Neuronal stem cell (in vitro differentiated cells): ENCODE data around the gene KIAA0825.

Experiments used
- DNase-seq: peaks from one replicate; pipeline ENCODE4 v3.0.0-alpha.2; 2013; ENCODE audit warnings: low spot score
- H2AFZ ChIP-seq: one replicate; pipeline ENCODE4 v1.6.1; 2013; ENCODE audit warnings: mild to moderate bottlenecking, low read length, inconsistent platforms
- H2AK5ac ChIP-seq: 2 replicates; pipeline ENCODE4 v1.6.1; 2013; ENCODE audit warnings: low read depth, mild to moderate bottlenecking, inconsistent platforms, low read length, moderate library complexity, mixed read lengths
- H2BK120ac ChIP-seq: 2 replicates; pipeline ENCODE4 v1.6.1; 2013; ENCODE audit warnings: low read depth, mild to moderate bottlenecking, inconsistent platforms, low read length, moderate library complexity, mixed read lengths
- H2BK12ac ChIP-seq: one replicate; pipeline ENCODE4 v1.6.1; 2013; ENCODE audit warnings: low read length, inconsistent platforms
- H2BK15ac ChIP-seq: 2 replicates; pipeline ENCODE4 v1.6.1; 2013; ENCODE audit warnings: mild to moderate bottlenecking, low read length, inconsistent platforms, mixed read lengths
- H2BK5ac ChIP-seq: one replicate; pipeline ENCODE4 v1.6.1; 2013; ENCODE audit warnings: inconsistent platforms, mild to moderate bottlenecking, low read length, moderate library complexity
- H3K14ac ChIP-seq: one replicate; pipeline ENCODE4 v1.6.1; 2013; ENCODE audit warnings: low read length, inconsistent platforms
- H3K18ac ChIP-seq: 2 replicates; pipeline ENCODE4 v1.6.1; 2013; ENCODE audit warnings: low read length, inconsistent platforms
- H3K23ac ChIP-seq: 2 replicates; pipeline ENCODE4 v1.6.1; 2013; ENCODE audit warnings: low read depth, mild to moderate bottlenecking, mixed read lengths, low read length, inconsistent platforms; ENCODE audit not compliant: poor library complexity
- H3K27ac ChIP-seq: replicated peaks from 3 replicates; pipeline ENCODE4 v1.5.1; 2013; ENCODE audit warnings: low read length, inconsistent platforms
- H3K27me3 ChIP-seq, 3 experiments: 2 replicates each; pipeline ENCODE4 v1.6.1; 2013; ENCODE audit warnings: low read length in 3 of 3, mild to moderate bottlenecking in 2 of 3, inconsistent platforms in 1 of 3, low read depth in 1 of 3, mixed read lengths in 1 of 3, moderate library complexity in 1 of 3; ENCODE audit not compliant: control insufficient read depth in 3 of 3, insufficient read depth in 3 of 3
- H3K36me3 ChIP-seq, 2 donors: replicated peaks in 1 of 2; 2 replicates each; pipeline ENCODE4 v1.6.1; 2013; ENCODE audit warnings: low read length in 2 of 2; ENCODE audit not compliant: control insufficient read depth in 2 of 2, insufficient read depth in 2 of 2
- H3K4ac ChIP-seq: 2 replicates; pipeline ENCODE4 v1.6.1; 2013; ENCODE audit warnings: inconsistent platforms, mild to moderate bottlenecking, low read length, moderate library complexity
- H3K4me1 ChIP-seq, 2 donors: 1 replicate in 1 of 2; 2 replicates in 1 of 2; pipeline ENCODE4 v1.6.1; 2013; ENCODE audit warnings: low read length in 2 of 2, low read depth in 1 of 2; ENCODE audit not compliant: control insufficient read depth in 2 of 2, insufficient read depth in 1 of 2
- H3K4me2 ChIP-seq: one replicate; pipeline ENCODE4 v1.6.1; 2013; ENCODE audit warnings: mild to moderate bottlenecking, low read length, inconsistent platforms; ENCODE audit not compliant: insufficient read depth, poor library complexity, severe bottlenecking
- H3K4me3 ChIP-seq, 2 donors: 2 replicates each; pipeline ENCODE4 v1.5.1; 2013; ENCODE audit warnings: low read length in 2 of 2, mild to moderate bottlenecking in 2 of 2, inconsistent platforms in 1 of 2, moderate library complexity in 1 of 2
- H3K79me1 ChIP-seq: one replicate; pipeline ENCODE4 v1.6.1; 2013; ENCODE audit warnings: low read depth, mild to moderate bottlenecking, inconsistent platforms, low read length, moderate library complexity
- H3K9ac ChIP-seq: one replicate; pipeline ENCODE4 v1.6.1; 2013; ENCODE audit warnings: mild to moderate bottlenecking, low read depth, low read length, inconsistent platforms; ENCODE audit not compliant: poor library complexity
- H3K9me3 ChIP-seq, 2 donors: replicated peaks in 1 of 2; 2 replicates each; pipeline versions ENCODE3 to v1.6.1; 2013; ENCODE audit warnings: low read length in 2 of 2, mild to moderate bottlenecking in 2 of 2, inconsistent platforms in 1 of 2, low read depth in 1 of 2, mixed read lengths in 1 of 2, moderate library complexity in 1 of 2; ENCODE audit not compliant: control insufficient read depth in 2 of 2, insufficient read depth in 1 of 2
- H4K8ac ChIP-seq: one replicate; pipeline ENCODE4 v1.6.1; 2013; ENCODE audit warnings: low read depth, mild to moderate bottlenecking, inconsistent platforms, low read length, moderate library complexity
- H4K91ac ChIP-seq: one replicate; pipeline ENCODE4 v1.6.1; 2013; ENCODE audit warnings: low read length, low read depth, mild to moderate bottlenecking, inconsistent platforms; ENCODE audit not compliant: poor library complexity
- WGBS, 2 donors: extraction: QIAGEN DNeasy Blood & Tissue Kit; methylation state at CpG; one replicate each; pipeline ENCODE4 v1.1.7; 2013; ENCODE audit warnings: missing lambda C conversion rate in 2 of 2, mixed read lengths in 1 of 2; ENCODE audit not compliant: insufficient read length in 2 of 2, insufficient replicate concordance in 1 of 2; ENCODE audit errors: extremely low coverage in 2 of 2; 5-methylcytosine and 5-hydroxymethylcytosine counted together

The KIAA0825 gene

DNA sequence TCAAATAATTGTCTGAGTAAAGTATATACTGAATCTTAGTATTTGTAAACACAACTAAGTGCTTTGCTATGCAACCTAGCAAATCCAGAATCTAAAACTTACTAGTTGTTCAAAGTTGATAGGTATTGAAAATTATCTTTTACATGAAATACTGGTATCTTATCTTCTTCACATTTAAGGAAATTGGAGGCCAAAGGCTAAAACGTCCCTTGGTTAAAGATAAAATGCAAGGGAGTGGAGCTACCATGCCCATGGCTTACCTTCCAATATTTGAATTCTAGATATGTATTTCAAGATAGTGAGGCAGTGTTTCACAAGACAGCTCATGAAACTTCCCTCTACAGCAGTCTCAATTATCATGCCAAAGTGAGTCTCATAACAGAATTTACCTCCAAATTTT, 373.5 kb downstream of the KIAA0825 start:
- Histone ChIP-seq H4K8ac (no peak overlapping the region), H3K27me3 (no peaks in the 10 kb centered on the region), H4K91ac (no peak overlapping the region), H3K4me3 (no peak overlapping the region), H2BK5ac (no peak overlapping the region), H3K23ac (no peak overlapping the region), H3K4me1 (peaks cover 0 to 2% of the 10 kb centered on the region in 2 donors), H2BK15ac (no peak overlapping the region), H3K14ac (no peak overlapping the region), H3K9me3 (no peaks in the 10 kb centered on the region), H3K79me1 (no peaks in the 10 kb centered on the region), H2AFZ (no peak overlapping the region), H3K36me3 (no peaks in the 10 kb centered on the region), H2BK12ac (no peak overlapping the region), H3K18ac (no peak overlapping the region), H3K4ac (no peak overlapping the region), H3K4me2 (no peak overlapping the region), H2AK5ac (no peak overlapping the region), H3K9ac (no peak overlapping the region), H2BK120ac (no peak overlapping the region), H3K27ac (no peak overlapping the region)
- no peak for DNase-seq
- WGBS, 2 donors: no CpG with 5 or more reads among the region's 1 CpG

DNA sequence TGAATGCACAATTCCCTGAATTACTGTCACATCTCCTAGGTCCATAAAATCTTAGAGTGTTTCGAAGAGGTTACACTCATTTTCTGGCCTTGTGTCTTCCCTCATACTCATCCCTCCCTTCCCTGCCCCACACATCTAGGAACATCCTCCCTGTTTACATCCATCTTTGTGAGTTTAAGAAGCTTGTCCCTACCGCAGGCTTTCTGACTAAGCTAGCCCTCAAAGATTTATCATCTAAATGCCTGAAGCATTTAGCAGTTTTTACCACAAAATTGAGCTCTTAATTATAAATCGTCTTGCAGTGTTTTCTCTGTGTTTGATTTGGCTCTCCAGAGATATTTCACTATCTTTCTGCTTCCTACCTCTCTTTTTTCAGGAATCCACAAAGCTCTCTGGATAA, 374.8 kb downstream of the KIAA0825 start:
- Histone ChIP-seq H3K4me1 (peaks cover 0 to 2% of the 10 kb centered on the region in 2 donors), H3K18ac (no peak overlapping the region), H3K4me3 (no peak overlapping the region), H2BK5ac (no peak overlapping the region), H3K9ac (no peak overlapping the region), H4K8ac (no peak overlapping the region), H3K79me1 (no peaks in the 10 kb centered on the region), H3K14ac (no peak overlapping the region), H4K91ac (no peak overlapping the region), H2BK120ac (no peak overlapping the region), H2AK5ac (no peak overlapping the region), H3K9me3 (no peaks in the 10 kb centered on the region), H2AFZ (no peak overlapping the region), H2BK15ac (no peak overlapping the region), H3K4ac (no peak overlapping the region), H3K23ac (no peak overlapping the region), H3K27ac (no peak overlapping the region), H3K36me3 (no peaks in the 10 kb centered on the region), H3K27me3 (no peaks in the 10 kb centered on the region), H3K4me2 (no peak overlapping the region), H2BK12ac (no peak overlapping the region)
- no CpG with 5 or more reads among the region's 3 CpGs for WGBS, 2 donors
- no peak for DNase-seq

DNA sequence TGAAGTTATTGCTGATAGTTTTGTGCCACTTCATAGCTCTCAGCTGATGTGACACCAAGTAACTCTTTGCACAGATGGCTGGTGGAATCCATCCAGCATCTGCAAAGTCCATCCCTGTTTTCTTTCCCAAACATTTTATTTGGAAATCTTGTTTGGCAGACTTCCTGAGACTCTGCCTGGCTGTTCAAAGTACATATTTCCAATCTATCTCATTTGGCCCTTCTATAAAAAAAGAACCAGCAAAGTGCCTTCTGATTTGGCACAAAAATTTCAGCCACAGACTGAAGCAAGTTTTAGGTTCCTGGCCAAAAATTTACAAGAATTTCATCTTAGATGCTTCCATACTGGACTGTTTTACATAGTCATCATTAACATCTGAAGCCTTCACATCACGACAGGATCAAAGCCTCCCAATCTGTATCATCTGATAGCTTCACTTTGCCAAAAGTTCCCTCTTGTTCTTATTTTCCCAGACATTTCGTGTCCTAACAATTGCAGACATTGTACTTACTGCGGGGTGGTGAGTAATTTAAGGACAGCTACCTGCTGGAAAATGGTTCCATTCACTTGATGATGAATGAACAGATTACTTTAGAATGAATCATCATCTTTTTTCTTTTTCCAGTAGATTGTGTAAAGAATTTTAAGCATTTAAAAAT, 377.3 kb downstream of the KIAA0825 start:
- no peak for DNase-seq
- no peak overlapping the region for H2BK12ac ChIP-seq
- no peak overlapping the region for H4K91ac ChIP-seq
- no peaks in the 10 kb centered on the region for H3K9me3 ChIP-seq
- H3K23ac ChIP-seq: no peak overlapping the region
- H3K4me2 ChIP-seq: no peak overlapping the region
- no peak overlapping the region for H2AK5ac ChIP-seq
- no peak overlapping the region for H2BK120ac ChIP-seq
- H3K27ac ChIP-seq: no peak overlapping the region
- no peak overlapping the region for H3K9ac ChIP-seq
- no peak overlapping the region for H4K8ac ChIP-seq
- no peaks in the 10 kb centered on the region for H3K79me1 ChIP-seq
- no peak overlapping the region for H2AFZ ChIP-seq
- no peak overlapping the region for H3K4ac ChIP-seq
- no CpG with 5 or more reads among the region's 3 CpGs for WGBS, 2 donors
- no peak overlapping the region for H2BK5ac ChIP-seq
- H3K4me3 ChIP-seq: no peak overlapping the region
- H3K27me3 ChIP-seq: no peaks in the 10 kb centered on the region
- no peaks in the 10 kb centered on the region for H3K36me3 ChIP-seq
- H3K18ac ChIP-seq: no peak overlapping the region
- H3K4me1 ChIP-seq: no peaks in the 10 kb centered on the region
- H2BK15ac ChIP-seq: no peak overlapping the region
- no peak overlapping the region for H3K14ac ChIP-seq

DNA sequence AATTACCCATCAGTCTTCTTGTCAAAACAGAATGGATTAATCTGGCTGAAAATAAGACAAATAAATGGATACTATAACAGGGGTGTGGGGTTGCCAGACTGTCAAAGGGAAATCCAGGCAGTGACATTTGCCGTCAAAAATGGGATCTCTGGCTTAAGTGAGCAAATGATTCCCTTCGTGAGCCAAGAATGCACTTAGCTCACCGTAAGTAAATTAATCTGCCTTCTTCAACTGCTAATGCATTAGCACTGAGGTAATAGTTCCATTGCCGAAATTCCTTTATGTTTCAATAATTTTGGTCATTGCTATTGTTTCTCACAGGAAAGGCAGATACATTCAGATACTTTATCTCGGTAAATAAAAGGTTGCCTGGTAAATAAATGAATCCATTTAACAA, 377.8 kb downstream of the KIAA0825 start:
- H3K4me3 ChIP-seq: no peak overlapping the region
- no CpG with 5 or more reads among the region's 5 CpGs for WGBS, 2 donors

More for the DNA sequence above, 377.8 kb downstream of the KIAA0825 start:
- no peak overlapping the region for H3K23ac ChIP-seq
- H3K79me1 ChIP-seq: no peaks in the 10 kb centered on the region
- H2BK120ac ChIP-seq: no peak overlapping the region
- H3K4me1 ChIP-seq: no peaks in the 10 kb centered on the region
- H3K4me2 ChIP-seq: no peak overlapping the region
- H2BK5ac ChIP-seq: no peak overlapping the region
- no peak overlapping the region for H3K27ac ChIP-seq
- H3K9ac ChIP-seq: no peak overlapping the region
- no peak overlapping the region for H2BK15ac ChIP-seq
- H3K4ac ChIP-seq: no peak overlapping the region
- no peak overlapping the region for H3K14ac ChIP-seq
- H4K8ac ChIP-seq: no peak overlapping the region
- H2BK12ac ChIP-seq: no peak overlapping the region
- DNase-seq: no peak
- no peak overlapping the region for H3K18ac ChIP-seq
- no peaks in the 10 kb centered on the region for H3K36me3 ChIP-seq
- H4K91ac ChIP-seq: no peak overlapping the region
- no peak overlapping the region for H2AFZ ChIP-seq
- no peaks in the 10 kb centered on the region for H3K27me3 ChIP-seq
- H2AK5ac ChIP-seq: no peak overlapping the region
- peaks cover 0 to 4% of the 10 kb centered on the region in 2 donors for H3K9me3 ChIP-seq
